Retinal pigment epithelial cell (primary cell): ENCODE data around the gene ZMYM1.

ENCODE experiments used
- DNase-seq: peaks from one replicate; pipeline ENCODE4 v3.0.0-alpha.2; 2010; ENCODE audit warnings: low read depth
- H3K4me3 ChIP-seq: 2 replicates; pipeline ENCODE4 v1.5.1; 2011; ENCODE audit warnings: mild to moderate bottlenecking, low read length, control low read depth, moderate library complexity
- TF ChIP-seq, protein P1 (sequence below): conservative IDR thresholded peaks from 2 replicates; pipeline ENCODE4 v1.5.1; 2011; ENCODE audit warnings: low read depth, low read length, control low read depth, inconsistent platforms

ZMYM1 gene

DNA sequence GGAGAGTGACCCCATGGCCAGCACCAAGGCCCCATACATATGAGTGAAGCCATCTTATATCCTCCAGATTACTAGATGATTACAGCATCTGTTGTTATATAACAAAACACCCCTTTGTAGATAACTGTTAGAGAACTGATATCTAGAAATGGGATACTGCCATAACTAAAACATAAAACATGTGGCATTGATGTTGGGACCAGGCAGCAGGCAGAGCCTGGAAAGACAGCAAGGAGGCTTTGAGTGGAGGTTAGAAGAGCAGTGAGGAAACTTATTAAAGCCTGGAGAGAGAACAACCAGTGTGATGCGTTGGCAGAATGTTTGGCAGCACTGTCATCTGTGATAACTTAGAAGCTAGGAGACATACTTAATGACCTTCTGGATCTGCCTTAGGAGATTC is 42.0 kb upstream of the ZMYM1 start:
- no peak overlapping the region for H3K4me3 ChIP-seq
- TF ChIP-seq, protein P1, sequence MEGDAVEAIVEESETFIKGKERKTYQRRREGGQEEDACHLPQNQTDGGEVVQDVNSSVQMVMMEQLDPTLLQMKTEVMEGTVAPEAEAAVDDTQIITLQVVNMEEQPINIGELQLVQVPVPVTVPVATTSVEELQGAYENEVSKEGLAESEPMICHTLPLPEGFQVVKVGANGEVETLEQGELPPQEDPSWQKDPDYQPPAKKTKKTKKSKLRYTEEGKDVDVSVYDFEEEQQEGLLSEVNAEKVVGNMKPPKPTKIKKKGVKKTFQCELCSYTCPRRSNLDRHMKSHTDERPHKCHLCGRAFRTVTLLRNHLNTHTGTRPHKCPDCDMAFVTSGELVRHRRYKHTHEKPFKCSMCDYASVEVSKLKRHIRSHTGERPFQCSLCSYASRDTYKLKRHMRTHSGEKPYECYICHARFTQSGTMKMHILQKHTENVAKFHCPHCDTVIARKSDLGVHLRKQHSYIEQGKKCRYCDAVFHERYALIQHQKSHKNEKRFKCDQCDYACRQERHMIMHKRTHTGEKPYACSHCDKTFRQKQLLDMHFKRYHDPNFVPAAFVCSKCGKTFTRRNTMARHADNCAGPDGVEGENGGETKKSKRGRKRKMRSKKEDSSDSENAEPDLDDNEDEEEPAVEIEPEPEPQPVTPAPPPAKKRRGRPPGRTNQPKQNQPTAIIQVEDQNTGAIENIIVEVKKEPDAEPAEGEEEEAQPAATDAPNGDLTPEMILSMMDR: no peak
- DNase-seq: no peak

DNA sequence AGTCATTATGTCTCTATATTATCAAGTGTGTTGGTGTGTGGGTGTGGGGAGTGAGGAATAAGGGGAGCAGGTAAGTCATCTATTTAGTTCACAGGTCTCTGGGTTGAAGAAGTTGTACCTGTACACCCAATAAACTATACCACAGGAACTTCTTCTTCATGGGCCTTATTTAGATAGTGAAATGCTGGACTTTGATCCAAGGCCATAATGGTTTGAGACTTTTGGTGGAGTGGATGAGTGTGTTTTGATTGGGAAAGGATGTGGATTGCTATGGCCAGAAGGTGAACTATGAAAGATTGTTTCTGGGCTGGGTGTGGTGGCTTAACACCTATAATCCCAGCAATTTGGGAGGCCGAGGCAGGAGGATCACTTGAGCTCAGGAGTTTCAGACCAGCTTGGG is 40.5 kb upstream of the ZMYM1 start:
- TF ChIP-seq, protein P1: no peak
- H3K4me3 ChIP-seq: no peak overlapping the region
- DNase-seq: no peak

DNA sequence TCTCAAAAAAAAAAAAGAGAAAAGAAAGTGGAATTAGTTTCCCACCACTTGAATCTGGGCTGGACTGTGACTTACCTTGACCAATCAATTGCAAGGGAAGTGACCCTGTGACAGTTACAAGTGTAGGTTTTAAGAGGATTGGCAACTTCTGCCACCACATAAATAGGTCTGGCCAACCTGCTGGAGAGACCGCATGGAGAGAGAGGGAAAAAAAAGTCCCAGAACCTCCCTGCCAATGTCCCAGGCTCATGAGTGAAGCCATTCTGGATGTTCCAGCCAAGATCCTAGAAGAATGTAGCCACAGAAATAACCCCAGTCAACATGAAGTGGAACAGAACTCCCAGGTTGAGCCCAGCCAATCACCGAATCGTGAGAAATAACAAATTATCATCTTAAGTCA is 35.7 kb upstream of the ZMYM1 start:
- no peak overlapping the region for H3K4me3 ChIP-seq
- TF ChIP-seq, protein P1: no peak
- no peak for DNase-seq

DNA sequence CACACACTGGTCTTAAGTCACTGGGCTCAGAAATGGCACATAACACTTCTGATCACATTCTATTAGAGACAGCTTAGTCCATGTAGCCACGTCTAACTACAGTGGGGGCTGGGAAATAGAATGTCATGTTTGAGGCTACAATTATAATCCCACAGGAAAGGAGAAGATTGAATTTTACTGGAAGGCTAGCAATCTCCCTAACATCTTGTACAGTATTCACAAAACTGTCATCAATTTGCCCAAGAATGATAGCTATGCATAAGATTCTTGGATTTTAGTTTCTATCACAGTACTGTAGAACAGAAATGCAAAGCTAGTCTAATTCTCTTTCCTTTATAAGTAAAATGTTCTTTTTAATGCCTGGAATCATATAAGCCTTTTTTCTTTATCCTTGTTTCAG is 34.8 kb upstream of the ZMYM1 start:
- TF ChIP-seq, protein P1: no peak
- H3K4me3 ChIP-seq: no peak overlapping the region
- no peak for DNase-seq

DNA sequence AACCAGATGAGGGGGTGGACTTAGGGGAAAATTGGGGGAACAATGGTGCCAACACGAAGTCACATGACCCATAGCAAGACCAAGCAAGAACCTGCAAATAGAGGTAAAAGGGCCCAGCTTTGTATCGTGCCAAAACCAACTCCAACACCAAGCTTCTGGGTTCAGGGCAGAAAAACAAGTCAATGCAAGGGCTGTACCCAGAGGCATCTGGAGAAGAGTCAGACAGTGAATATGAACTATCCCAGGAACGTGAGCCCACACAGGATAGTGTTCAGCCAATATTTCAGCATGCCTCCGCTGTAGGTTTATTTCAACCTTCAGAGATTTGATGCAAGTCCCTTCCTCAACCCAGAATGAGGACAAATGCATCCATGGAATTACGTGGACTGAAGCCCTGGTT is 32.5 kb upstream of the ZMYM1 start:
- no peak overlapping the region for H3K4me3 ChIP-seq
- TF ChIP-seq, protein P1: no peak
- DNase-seq: no peak

DNA sequence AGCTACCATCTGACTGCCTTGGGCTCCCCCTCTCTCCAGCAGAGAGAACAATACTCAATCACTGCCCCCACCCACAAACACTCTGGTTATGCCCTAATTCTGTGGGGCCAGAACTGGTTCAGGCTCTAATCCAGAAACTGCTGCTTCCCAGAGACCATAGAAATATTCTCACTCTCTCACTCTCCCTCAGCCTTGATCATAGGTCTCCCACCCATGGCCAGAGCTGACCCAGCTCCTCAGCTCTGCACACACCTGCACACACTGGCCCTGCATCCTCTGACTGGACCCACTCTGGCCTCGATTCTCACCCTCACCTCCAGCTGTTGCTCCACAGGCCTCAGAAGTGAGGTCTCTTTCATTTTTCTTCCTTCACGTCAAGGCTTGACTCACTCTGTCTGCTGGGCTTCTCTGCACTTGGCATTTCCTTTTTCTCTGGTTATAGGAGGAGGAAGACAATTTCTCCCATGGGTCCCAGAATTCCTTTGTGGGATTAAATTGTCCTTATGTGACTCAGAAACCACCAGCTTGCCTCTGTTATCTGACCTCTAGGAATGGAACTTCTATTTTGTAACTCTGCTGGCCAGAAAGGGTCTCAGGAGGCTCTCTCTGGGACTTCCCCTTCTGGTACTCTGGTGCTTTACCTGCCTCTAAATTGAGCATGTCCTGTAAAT is 31.9 kb upstream of the ZMYM1 start:
- TF ChIP-seq, protein P1: no peak
- H3K4me3 ChIP-seq: no peak overlapping the region
- DNase-seq: peak; percentile 57

DNA sequence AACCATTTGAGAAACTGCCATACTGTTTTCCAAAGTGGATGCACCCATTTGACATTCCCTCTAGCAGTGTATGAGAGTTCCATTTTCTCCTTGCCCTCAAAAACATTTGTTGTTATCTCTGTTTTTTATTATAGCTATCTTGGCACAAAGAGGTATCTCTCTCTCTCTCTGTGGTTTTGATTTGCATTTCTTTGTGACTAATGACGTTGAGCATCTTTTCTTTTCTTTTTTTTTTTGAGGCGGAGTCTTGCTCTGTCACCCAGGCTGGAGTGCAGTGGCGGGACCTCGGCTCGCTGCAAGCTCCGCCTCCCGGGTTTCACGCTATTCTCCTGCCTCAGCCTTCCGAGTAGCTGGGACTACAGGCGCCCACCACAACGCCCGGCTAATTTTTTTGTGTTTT is 30.1 kb upstream of the ZMYM1 start:
- TF ChIP-seq, protein P1: no peak
- H3K4me3 ChIP-seq: no peak overlapping the region
- DNase-seq: no peak
